ENCODE results near the gene CCER1. TPM values are rescaled to one million over a fixed set of nuclear protein-coding genes. Genes with fewer than 3 reads are reported as not detected.
"Not testable (repeated sequence)": the region's sequence is repeated elsewhere in the genome, so short reads cannot be mapped to it uniquely, and the experiment has no call there.

The CCER1 gene, protein sequence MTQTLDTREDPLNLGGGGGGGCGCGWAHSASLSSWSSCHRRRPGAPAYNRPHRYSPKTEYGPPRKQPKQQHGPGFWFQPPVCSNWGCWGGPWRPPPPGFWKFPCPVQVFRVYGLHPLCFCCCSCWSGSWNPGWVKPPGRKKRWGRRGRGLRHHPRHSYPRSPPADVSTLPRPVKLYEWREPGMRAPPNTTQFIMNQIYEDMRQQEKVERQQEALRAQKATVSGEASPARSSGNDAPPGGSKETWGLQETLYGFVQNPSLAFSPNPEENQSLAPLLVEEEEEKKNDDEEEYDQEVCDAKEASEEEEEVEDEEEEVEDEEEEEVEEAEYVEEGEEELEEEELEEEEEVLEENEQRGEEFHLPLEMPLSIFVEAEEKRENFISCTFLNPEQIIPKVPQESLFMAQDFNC
- not detected in 2 replicates for total RNA-seq

- DNase-seq (ENCODE audit: extremely low read depth, low read depth, low spot score): no peak
These were observed at the start of gene CCER1 for GRCh38 chr12:90954921-90955320. Gene CCER1 (minus strand): TSS chr12:90955176. CDS start chr12:90954742, 434 bp downstream.

GRCh38 chr12:91003737-91004136 is 48.8 kb upstream of the CCER1 start:
- no peak for DNase-seq (ENCODE audit: extremely low read depth, low read depth, low spot score)

DNA sequence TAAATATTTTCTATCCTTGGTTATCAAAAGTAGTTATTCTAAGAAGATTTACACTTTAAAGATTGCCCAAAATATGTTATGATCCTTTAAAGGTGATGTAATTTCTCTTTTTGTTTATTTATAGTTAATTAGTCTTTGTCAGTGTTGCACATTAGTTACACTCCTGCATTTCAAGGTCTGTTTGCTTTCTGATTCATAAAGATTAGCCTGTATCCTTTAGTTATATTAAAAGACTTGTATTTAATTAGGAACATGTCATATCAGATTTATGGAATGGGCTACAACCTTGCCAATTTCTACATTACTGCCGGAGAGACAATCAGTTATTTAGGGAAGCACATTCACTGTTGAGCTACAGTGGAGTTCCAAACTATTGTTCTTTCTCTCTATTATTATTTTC is 46.3 kb upstream of the CCER1 start:
- DNase-seq (ENCODE audit: extremely low read depth, low read depth, low spot score): no peak

DNA sequence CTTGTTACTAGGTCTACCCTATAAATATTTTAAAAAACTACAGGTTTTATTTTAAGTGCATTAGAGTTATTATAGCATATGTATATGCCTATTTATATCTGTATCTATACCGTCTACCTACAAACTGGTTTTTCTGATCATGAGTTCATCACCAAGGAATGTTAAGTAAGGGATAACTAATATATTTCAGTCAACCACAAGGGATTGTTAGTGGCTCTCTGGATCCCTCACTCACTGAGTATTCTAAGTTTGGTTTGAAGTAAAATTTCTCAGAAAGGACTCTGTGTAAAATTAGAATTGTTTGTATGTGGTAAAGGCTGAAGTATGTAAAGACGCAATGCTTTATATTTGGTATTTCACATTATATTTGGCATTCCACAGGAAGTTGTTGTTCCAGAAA is 45.0 kb upstream of the CCER1 start:
- no peak for DNase-seq (ENCODE audit: extremely low read depth, low read depth, low spot score)

GRCh38 chr12:90999527-90999926 is 44.6 kb upstream of the CCER1 start:
- DNase-seq (ENCODE audit: extremely low read depth, low read depth, low spot score): no peak

GRCh38 chr12:90995010-90995409 is 40.0 kb upstream of the CCER1 start:
- no peak for DNase-seq (ENCODE audit: extremely low read depth, low read depth, low spot score)

DNA sequence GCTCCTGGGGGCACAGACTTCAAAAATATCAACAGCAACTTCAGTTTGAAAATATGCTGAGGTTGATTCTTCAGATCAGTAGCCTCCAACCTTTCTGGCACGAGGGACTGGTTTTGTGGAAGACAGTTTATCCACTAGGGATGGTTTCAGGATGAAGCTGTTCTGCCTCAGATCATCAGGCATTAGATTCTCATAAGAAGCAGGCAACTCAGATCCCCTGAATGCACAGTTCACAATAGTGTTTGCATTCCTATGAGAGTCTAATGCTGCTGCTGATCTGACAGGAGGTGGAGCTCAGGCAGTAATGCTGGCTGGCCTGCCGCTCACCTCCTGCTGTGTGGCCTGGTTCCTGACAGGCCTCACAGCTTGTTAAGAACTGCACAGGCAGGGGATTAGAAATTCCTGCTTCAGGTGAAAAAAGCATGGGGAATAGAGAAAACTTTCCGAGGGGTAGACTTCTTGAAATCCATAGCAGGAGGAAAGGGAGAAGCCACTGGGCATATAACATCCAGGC is 37.0 kb upstream of the CCER1 start:
- no peak for DNase-seq (ENCODE audit: extremely low read depth, low read depth, low spot score)

DNA sequence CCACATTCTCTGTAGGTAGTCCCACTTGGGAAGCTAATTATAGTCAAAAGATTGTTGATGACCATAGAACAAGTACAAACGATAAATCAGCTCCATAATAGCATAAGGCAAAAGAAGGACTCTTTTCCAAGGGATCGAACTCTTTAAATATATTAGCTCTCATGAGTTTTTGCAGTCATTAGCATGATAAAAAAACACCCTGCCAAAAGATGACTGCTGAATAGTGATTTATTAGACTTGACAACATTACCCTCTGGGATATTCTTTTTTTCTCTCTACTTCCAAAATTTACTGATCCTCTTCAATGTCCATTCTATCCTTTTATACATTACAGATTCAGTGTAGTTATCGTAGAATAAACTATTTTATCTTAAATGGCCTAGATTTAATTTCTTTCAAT is 35.6 kb upstream of the CCER1 start:
- DNase-seq (ENCODE audit: extremely low read depth, low read depth, low spot score): no peak

GRCh38 chr12:90989686-90990111 is 34.7 kb upstream of the CCER1 start:
- DNase-seq (ENCODE audit: extremely low read depth, low read depth, low spot score): no peak

- DNase-seq (ENCODE audit: extremely low read depth, low read depth, low spot score): no peak
These were observed 32.5 kb upstream of the CCER1 start for GRCh38 chr12:90987520-90987919.

- DNase-seq (ENCODE audit: extremely low read depth, low read depth, low spot score): no peak
These were observed 32.1 kb upstream of the CCER1 start for GRCh38 chr12:90987101-90987500.

GRCh38 chr12:90985331-90985730 is 30.4 kb upstream of the CCER1 start:
- not testable (repeated sequence) for DNase-seq (ENCODE audit: extremely low read depth, low read depth, low spot score)

GRCh38 chr12:90984114-90984513 is 29.1 kb upstream of the CCER1 start:
- DNase-seq (ENCODE audit: extremely low read depth, low read depth, low spot score): no peak

- DNase-seq (ENCODE audit: extremely low read depth, low read depth, low spot score): no peak
These were observed 27.2 kb upstream of the CCER1 start for GRCh38 chr12:90982170-90982569.

GRCh38 chr12:90979951-90980350 is 25.0 kb upstream of the CCER1 start:
- DNase-seq (ENCODE audit: extremely low read depth, low read depth, low spot score): no peak

- no peak for DNase-seq (ENCODE audit: extremely low read depth, low read depth, low spot score)
These were observed 24.0 kb upstream of the CCER1 start for GRCh38 chr12:90979019-90979418.

DNA sequence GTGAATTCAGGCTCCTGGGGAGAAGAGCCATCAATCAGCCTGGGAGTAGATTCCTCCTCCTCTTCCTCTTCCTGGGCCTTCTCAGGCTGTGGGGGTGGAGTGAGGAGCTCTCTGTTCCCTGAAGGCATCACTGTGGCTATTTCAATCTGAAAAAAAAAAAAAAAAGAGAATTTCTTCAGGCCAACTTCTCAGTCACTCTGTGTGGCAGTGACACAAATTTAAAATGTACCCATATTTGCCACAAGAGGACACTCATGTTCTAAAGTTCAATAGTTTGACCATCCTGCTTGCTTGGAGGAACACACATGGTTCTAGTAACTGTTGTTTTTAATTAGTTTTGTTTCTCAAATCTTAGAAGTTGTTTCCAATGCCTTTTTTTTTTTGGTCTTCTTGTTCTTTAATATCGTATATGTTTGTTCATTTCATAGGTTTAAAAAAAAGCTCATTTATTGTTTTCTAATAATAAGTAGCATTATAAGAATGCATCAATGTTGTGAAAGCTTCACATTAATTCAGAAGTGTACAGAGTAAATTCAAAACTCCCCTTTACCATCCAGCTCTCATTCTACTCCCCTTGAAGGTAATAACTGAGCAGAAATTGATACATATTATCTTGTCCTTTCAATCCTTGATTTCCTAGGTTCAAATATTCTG is 23.3 kb upstream of the CCER1 start:
- DNase-seq (ENCODE audit: extremely low read depth, low read depth, low spot score): peak; percentile 25

GRCh38 chr12:90977224-90977623 is 22.2 kb upstream of the CCER1 start:
- DNase-seq (ENCODE audit: extremely low read depth, low read depth, low spot score): no peak

GRCh38 chr12:90974286-90974685 is 19.3 kb upstream of the CCER1 start:
- no peak for DNase-seq (ENCODE audit: extremely low read depth, low read depth, low spot score)

GRCh38 chr12:90972226-90972625 is 17.2 kb upstream of the CCER1 start:
- no peak for DNase-seq (ENCODE audit: extremely low read depth, low read depth, low spot score)

DNA sequence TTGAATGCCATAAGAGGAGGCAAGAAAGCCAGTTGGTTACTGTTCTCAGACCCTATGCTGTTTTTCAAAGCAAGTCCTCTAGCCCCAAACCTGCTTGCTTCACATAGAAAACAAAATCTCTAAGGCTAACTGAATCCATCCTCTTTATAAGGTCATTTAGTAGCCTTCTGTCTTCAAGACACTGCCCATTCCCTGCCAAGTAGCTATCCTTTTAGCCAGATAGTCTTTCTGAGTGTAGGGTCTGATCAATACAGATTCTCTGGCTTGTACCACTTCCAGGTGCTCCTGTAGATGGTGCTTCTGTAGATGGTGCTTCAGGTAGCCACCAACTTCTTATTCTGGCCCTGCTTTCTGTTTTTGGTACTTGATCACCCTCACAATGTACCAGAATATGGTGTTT is 15.9 kb upstream of the CCER1 start:
- DNase-seq (ENCODE audit: extremely low read depth, low read depth, low spot score): no peak

DNA sequence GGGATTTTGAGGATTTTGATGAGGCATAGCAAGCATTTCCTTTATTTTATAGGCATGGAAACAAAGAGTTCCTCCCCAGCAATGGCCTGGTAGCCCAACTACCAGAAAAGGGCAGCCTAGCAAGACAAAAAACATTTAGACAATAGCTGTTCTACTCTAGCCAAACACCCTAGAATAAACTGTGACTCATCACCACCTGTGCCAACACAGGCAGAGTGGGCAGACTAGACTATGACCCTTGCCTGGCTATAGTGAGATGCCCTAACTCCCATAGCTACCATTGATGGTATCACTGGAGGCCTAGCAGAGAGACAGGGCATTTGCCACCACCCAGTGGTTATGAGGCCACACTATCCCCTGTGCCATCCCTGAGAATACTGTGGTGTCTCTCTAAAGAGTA is 15.5 kb upstream of the CCER1 start:
- peak; percentile 39 for DNase-seq (ENCODE audit: extremely low read depth, low read depth, low spot score)

Data from glomerular endothelial cell (primary cell).